GM18868 (cell line): ENCODE data around the gene C16orf46.

Experiments
- ATAC-seq: cut with Tn5 transposase; IDR thresholded peaks from one replicate; pipeline ENCODE4 v1.9.1; 2021; ENCODE audit warnings: mild to moderate bottlenecking, moderate library complexity; ENCODE audit not compliant: unreplicated experiment

Gene C16orf46

DNA sequence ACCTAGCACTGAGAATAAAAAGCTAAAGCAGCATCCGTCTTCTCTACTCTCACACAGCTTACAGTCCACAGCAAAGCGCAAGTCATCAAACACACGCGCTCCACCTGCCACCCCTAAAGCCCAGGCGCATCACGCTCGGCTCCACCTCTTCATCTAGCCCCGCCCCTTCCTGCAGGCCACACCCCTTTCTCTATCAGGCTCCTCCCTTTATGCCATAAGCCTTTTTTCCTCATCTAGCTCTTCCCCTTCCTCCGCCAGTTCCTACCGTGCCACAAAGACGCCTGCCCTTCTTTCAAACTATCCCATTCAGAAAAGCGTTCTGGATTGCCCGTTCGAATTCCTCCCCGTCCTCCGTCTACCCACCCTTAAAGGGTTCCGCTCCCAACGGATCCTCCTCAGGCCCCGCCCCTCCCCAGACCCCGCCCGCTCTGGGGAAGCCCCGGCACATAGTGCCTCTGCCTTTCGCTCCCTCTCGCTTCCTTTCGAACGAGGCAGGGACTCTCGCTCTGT is 417 bp downstream of the C16orf46 start:
- ATAC-seq: peak; percentile 81

DNA sequence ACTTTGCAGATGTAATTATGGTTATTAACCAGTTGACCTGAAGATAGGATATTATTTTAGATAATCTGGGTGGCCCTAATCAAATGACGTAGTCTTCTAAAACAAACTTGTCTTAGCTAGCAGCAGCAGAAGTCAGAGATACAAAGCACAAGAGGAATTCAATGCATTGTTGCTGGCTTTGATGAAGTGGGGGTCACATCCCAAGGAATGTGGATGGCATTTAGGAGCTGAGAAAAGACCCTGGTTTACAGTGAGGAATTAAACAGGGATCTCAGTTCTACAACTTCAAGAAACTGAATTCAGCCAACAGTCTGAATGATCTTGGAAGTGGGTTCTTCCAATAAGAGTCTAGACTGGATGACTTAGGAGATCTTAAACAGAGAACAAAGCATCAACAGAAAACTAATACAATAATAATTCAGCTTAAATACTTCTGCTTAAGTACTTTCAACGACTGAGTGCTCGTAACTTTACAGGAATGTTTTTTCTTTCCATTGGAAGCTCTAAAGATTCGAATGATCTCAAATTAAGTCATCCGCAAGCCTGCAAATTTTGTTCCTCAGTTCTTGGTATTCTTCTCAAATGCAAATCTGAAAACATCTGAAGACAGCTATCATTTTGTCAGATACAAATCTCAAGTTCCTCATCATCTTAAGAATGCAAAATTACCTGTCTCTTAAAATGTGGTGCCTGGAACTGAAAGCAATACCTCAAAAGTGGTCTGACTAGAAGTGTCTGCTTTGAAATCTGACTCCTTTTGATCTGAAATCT is 3.3 kb downstream of the C16orf46 start:
- ATAC-seq: no peak

DNA sequence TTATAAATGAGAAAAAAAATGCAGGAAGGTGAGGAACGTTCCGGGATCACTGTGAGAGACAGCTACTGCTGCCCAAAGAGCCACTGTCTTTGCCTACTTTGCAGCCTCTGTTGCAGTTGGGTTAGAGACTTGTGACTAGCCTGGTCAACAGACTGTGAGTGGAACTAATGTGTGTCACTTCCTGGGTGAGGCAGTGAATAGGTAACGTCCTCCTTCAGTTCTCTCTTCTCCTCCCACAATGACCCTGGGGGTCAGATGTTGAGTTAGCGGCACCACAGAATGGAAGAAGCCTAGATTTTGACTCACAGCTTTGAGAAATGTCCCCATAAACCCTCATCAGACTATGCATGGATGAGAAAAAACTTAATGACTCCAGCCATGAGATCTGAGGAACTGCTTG is 5.2 kb downstream of the C16orf46 start:
- no peak for ATAC-seq

DNA sequence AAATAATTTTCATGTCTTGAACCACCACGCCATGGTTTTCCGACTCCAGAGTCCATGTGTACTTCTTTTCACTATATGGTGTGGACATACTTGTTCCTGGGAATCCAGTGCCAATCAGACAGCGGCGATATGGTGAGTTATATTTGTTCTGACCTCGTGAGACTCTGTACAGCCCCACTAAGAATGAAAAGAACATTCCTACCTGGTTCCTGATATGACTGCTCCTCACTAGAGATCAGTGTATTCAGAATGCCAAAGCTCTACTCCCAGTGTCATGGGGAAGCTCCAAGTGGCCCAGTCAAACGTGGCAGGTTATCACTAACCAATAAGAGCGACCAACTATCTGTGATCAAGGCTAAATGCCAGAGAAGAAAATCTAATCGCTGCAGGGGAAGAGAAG is 6.1 kb downstream of the C16orf46 start:
- ATAC-seq: no peak

GRCh38 chr16:81069063-81069462 is 8.0 kb downstream of the C16orf46 start:
- no peak for ATAC-seq

DNA sequence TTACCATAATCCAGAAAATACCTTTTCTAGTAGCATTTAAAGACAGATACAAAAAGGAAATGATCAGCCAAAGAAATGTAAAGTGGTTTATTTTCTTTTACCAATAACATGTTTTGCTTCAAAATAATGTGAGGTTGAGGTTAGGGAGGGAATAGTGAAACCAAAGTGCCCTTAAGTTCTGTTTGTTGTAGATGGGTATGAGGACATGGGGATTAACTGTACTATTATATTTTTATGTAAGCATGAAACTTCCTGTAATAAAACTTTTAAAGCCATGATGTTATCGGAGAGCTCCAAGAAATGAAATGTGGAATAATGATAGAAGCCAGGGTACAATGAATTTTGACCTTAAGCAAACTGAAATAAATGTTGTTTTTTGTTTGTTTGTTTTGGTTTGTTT is 9.9 kb downstream of the C16orf46 start:
- no peak for ATAC-seq

GRCh38 chr16:81066681-81067080 is 10.4 kb downstream of the C16orf46 start:
- ATAC-seq: no peak

- no peak for ATAC-seq
Observed at GRCh38 chr16:81061871-81062608, 15.0 kb downstream of the C16orf46 start.

- no peak for ATAC-seq
Observed at GRCh38 chr16:81061307-81061640, 15.8 kb downstream of the C16orf46 start.

- ATAC-seq: no peak
Observed at GRCh38 chr16:81060576-81061306, 16.3 kb downstream of the C16orf46 start.

DNA sequence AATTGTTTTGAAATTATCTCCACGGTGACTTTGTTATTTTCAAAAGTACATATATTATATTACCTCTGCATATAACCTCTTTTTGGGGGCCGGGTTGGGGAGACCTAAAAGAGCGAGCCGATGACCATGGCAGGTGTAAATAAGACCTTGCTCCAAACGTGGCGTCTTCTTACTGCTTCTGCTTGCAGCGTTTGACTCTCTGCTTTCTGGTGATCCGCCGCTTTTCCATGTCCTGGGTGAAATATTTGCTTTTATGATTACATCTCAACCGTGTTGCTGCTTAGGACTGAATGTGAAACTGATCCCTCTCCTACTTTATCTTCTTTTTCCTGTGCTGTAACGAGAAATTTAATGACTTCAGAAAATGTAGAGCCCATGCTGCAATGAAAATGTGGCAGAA is 23.3 kb downstream of the C16orf46 start:
- ATAC-seq: no peak

DNA sequence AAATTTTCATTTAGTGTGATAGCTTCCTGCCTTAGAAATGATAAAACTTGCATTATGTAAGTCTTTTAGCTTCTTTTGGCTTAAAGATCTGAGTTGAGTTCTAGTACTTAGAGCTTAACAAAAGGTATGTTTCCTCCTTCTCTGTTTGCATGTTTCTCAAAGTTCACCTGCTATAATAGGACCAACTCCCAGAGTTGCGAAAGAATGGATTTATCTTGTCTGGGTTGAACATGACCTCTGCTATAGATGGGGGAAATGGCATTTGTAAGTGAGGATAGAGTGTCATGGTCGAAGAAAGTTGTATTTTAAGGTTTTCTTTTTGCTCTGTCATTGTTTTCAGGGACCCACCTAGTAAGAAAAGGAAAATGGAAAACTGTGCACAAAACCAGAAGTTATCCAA is 34.2 kb downstream of the C16orf46 start:
- ATAC-seq: no peak

DNA sequence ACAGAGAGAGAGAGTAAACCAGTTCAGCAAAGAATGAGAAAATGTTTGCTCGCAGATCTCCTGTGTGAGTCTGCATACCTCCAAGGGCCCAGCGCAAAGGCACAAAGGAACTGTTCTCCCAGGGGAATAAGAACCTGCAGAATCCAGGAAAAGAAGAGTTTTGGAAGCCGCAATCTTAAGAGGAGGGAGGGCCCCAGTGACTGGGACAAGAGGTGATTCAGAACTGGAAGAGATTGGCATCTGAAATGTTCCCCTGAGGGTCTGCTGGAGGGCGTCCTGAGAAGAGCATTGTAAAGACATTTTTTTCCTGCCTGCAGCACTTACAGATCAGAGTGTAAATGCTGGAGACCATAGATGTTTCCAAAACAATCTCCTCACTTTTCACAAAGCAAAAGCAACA is 35.3 kb downstream of the C16orf46 start:
- no peak for ATAC-seq

DNA sequence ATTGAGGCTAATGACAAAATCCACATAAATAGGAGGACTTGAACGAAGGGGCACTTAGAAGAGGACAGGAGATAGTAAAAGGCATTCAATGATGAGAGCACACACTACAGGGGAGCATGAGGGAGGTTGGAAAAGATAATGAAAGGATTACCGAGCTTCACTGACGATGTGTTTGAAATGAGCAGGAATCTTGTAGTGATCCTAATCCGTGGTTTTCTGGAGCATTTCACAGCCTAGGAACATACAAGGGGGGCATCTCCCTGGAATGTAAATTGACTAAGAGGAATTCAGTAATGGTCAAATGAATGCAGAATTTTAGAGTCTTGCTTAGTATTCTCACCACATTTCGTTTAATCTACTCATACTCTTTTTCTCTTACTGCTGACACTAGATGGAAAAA is 36.2 kb downstream of the C16orf46 start:
- no peak for ATAC-seq

DNA sequence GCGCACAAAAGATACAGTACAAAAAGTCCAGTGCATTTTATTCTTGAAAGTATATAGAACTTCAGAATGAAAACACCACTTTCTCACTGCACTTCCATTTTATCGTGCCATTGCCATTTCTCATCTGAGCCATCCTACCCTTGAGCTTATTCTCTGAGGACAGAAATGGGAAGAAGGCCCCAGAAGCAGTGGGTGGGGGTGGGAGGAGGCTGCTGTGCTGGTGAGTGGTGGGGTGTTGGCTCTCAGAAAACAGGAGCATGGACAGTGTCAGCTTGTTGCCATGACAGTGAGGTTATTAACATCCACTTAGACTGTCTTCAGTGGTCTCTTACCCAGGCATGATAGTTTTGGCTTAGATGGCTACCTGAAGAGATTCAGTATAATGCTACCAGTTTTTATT is 36.9 kb downstream of the C16orf46 start:
- no peak for ATAC-seq

DNA sequence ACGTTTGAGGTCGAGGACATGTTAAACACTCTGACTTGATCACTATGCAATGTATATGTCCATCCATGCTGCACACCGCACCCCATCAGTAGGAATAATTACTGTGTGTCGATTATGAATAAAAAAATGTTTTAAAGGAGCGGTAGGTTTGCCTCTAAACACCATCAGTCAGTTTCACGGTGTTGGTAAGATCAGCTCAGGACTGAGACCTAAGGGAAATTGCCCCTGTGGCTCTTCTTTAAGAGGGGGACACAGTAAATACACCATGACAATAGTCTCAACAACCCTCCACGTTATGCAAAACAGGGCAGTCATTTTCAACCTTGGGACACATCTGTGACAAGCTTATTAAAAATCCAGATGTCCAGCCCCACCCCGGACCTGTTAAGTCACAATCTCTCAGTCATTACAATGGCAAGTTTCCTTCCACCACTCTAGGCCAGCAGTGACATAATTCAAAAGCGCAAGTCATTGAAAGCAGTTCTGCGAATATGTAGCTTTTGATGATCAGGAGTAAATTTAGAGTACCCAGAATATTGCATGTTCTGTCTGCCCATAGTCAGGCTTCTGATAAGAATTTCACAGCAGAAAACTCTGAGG is 40.2 kb downstream of the C16orf46 start:
- ATAC-seq: no peak

DNA sequence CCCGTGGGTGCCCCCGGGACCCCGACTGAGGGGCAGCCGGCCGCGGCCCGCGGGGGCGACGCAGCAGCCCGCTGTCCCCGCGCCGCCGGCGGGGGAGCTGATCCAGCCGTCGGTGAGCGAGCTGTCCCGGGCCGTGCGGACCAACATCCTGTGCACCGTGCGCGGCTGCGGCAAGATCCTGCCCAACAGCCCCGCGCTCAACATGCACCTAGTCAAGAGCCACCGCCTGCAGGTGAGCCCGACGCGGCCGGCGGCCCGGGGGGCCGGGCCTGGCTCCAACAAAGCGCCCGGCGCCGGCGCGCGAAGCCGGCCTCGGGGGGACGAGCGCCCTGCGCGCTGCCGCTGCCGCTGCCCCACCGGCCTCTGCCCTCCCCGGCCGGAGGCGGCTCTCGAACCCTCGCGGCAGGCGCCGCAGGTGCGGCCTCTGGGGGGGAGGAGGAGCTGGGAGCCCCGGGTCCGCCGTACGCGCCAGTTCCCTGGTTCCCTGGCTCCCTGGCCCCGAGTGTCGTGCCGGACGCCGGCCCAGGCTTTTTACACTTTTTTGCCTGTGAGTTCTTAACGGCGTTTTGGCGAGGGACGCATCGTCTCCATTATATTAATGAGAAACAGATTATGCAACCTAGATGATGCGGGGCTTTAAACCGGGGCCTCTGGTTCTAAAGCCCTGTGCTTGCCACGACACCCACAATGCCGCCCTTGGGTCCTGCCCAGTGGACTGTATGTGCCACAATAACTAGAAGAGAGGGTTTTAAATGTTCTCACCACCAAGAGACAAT is 40.9 kb downstream of the C16orf46 start:
- ATAC-seq: peak; percentile 55

- ATAC-seq: peak; percentile 94
Observed at GRCh38 chr16:81035398-81035974, 41.6 kb downstream of the C16orf46 start, which contains the start of gene ATMIN. ATMIN (plus strand) TSS chr16:81035842; CDS start chr16:81035871, 29 bp downstream.

GRCh38 chr16:81029930-81030604 is 47.0 kb downstream of the C16orf46 start:
- no peak for ATAC-seq
